Measurements from ENCODE around the gene TMEM88. TPM values are rescaled to one million over a fixed set of nuclear protein-coding genes. Genes with fewer than 3 reads are reported as not detected.

The TMEM88 gene
- total and polyA plus RNA-seq, 2 of the 8 experiments (the other 6 are each of a cell fraction or from before 2014, with no cell fraction given): 0.69 to 8.8 TPM

DNA sequence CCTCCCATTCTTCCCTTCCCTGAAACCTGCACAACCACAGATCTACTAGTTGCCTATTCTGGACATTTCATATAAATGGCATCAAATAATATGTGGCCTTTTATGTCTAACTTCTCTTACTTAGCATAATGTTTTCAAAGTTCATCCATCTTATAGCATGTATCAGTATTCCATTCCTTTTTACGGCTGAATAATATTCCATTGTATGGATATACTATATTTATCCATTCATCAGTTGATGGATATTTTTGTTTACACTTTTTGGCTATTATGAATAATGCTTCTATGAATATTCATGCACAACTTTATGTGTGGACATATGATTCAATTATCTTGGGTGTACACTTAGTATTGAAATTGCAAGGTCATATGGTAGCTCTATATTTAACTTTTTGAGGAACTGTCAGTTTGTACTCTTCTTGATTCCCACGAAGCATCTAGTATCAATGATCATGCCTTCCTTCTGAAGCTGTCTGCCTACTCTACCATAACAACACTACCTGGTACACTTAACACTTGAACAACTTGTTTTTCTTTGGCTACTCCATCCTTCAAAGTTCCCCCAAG is 21.0 kb downstream of the TMEM88 start:
- ChIA-PET CTCF (ENCODE audit: partially characterized antibody) (interaction anchor here (1.9 kb wide), 1 partner anchor 14 kb away, joined by 5 read pairs; no protein-coding TSS in a partner anchor), POLR2A (ENCODE audit: partially characterized antibody) (interaction anchor here (1.1 kb wide), 1 partner anchor 19 kb away, joined by 3 read pairs; the partner anchor contains the start of gene NAA38)
- H4K5ac ChIP-seq (ENCODE audit: insufficient read length, low read depth, low read length): no peak overlapping the region
- H3K27me3 ChIP-seq (replicated peaks in 1 of 4; ENCODE audit: control insufficient read depth in 3 of 4, extremely low read depth in 1 of 4, insufficient read depth in 3 of 4, low read length in 3 of 4): no peaks in the 10 kb centered on the region
- no peak for DNase-seq (ENCODE audit: low read depth in 1 of 2, low spot score in 2 of 2)
- no peaks in the 10 kb centered on the region for H3K9me3 ChIP-seq (ENCODE audit: insufficient read depth in 2 of 2, low read depth in 1 of 2, low read length in 1 of 2)
- H3K18ac ChIP-seq (ENCODE audit: extremely low read depth, low read length): no peak overlapping the region
- H3K79me2 ChIP-seq (ENCODE audit: control insufficient read depth in 1 of 2, insufficient read depth in 2 of 2, low read length in 2 of 2): no peaks in the 10 kb centered on the region
- no peak overlapping the region for H2BK20ac ChIP-seq (ENCODE audit: low read length)
- no peaks in the 10 kb centered on the region for H4K20me1 ChIP-seq (replicated peaks in 1 of 2; ENCODE audit: control insufficient read depth in 1 of 2, insufficient read depth in 2 of 2, low read length in 2 of 2)
- H3K23me2 ChIP-seq (ENCODE audit: low read depth, low read length): no peaks in the 10 kb centered on the region
- no peak overlapping the region for H3K14ac ChIP-seq (ENCODE audit: insufficient read length)
- H3K4me2 ChIP-seq (ENCODE audit: insufficient read depth in 1 of 2, low read depth in 2 of 2, low read length in 2 of 2): no peak overlapping the region
- H2AFZ ChIP-seq (ENCODE audit: low read length): no peak overlapping the region
- H3K4ac ChIP-seq (replicated peaks; ENCODE audit: insufficient read length, low read depth, low read length): no peak overlapping the region
- no peak for TF ChIP-seq ZNF274 (IDR thresholded peaks at IDR 0.05; ENCODE audit: borderline replicate concordance, extremely low read depth, low read length)
- no peak for TF ChIP-seq POU5F1 (IDR thresholded peaks at IDR 0.05; ENCODE audit: low read depth, low read length)
- no peak for TF ChIP-seq TAF7 (optimal IDR thresholded peaks at IDR 0.05; ENCODE audit: borderline replicate concordance, low read depth, low read length)
- no peak for TF ChIP-seq FOSL1 (IDR thresholded peaks at IDR 0.05; ENCODE audit: insufficient read depth, low read depth, low read length)
- TF ChIP-seq, protein P1, sequence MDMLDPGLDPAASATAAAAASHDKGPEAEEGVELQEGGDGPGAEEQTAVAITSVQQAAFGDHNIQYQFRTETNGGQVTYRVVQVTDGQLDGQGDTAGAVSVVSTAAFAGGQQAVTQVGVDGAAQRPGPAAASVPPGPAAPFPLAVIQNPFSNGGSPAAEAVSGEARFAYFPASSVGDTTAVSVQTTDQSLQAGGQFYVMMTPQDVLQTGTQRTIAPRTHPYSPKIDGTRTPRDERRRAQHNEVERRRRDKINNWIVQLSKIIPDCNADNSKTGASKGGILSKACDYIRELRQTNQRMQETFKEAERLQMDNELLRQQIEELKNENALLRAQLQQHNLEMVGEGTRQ (IDR thresholded peaks at IDR 0.05; ENCODE audit: low read length): no peak
- TF ChIP-seq NANOG (IDR thresholded peaks at IDR 0.05; ENCODE audit: insufficient read depth, low read depth, low read length, poor library complexity, severe bottlenecking): no peak
- TF ChIP-seq RBBP5 (IDR thresholded peaks at IDR 0.05; ENCODE audit: borderline replicate concordance, low read depth, low read length): no peak
- TF ChIP-seq HDAC6 (IDR thresholded peaks at IDR 0.05; ENCODE audit: low read depth, low read length): no peak
- TF ChIP-seq HDAC2 (IDR thresholded peaks at IDR 0.05; ENCODE audit: borderline replicate concordance in 1 of 2, low read depth in 2 of 2, low read length in 2 of 2): no peak
- no peak for TF ChIP-seq BCL11A (IDR thresholded peaks at IDR 0.05; ENCODE audit: low read depth in 2 of 2, low read length in 2 of 2)
- TF ChIP-seq JUND (IDR thresholded peaks at IDR 0.05; ENCODE audit: low read length): no peak
- no peak for TF ChIP-seq SUZ12 (IDR thresholded peaks at IDR 0.05; ENCODE audit: low read length)
- H3K23ac ChIP-seq (ENCODE audit: insufficient read length): no peak overlapping the region
- H4K91ac ChIP-seq (replicated peaks; ENCODE audit: insufficient read length, low read length): no peak overlapping the region
- no peak overlapping the region for H2BK12ac ChIP-seq (ENCODE audit: low read depth, low read length)
- no peaks in the 10 kb centered on the region for H3K4me1 ChIP-seq (replicated peaks in 1 of 4; ENCODE audit: control insufficient read depth in 3 of 4, insufficient read depth in 4 of 4, low read length in 3 of 4)
- H2BK15ac ChIP-seq (ENCODE audit: low read length): no peak overlapping the region
- no peak overlapping the region for H3K27ac ChIP-seq (ENCODE audit: low read depth, low read length)
- no peak overlapping the region for H2AK5ac ChIP-seq (ENCODE audit: low read depth, low read length)
- no peak for FAIRE-seq
- no peak overlapping the region for H3K56ac ChIP-seq (replicated peaks; ENCODE audit: insufficient read length, low read depth, low read length)
- H2BK5ac ChIP-seq (ENCODE audit: low read depth, low read length): no peak overlapping the region
- no peak overlapping the region for H3K9ac ChIP-seq (replicated peaks in 1 of 4; ENCODE audit: extremely low read depth in 1 of 4, low read depth in 3 of 4, low read length in 3 of 4)
- no peak overlapping the region for H3K4me3 ChIP-seq (ENCODE audit: extremely low read depth in 1 of 4, insufficient read depth in 2 of 4, low read depth in 3 of 4, low read length in 4 of 4)
- no peak overlapping the region for H4K8ac ChIP-seq (ENCODE audit: extremely low read depth, insufficient read depth, low read length)
- H3K36me3 ChIP-seq (ENCODE audit: control insufficient read depth in 2 of 4, insufficient read depth in 4 of 4, low read length in 3 of 4): peaks cover 3 to 10% (median 4%) of the 10 kb centered on the region in 4 experiments; a peak in 5 of 8 replicates
- no peak overlapping the region for H2BK120ac ChIP-seq (replicated peaks; ENCODE audit: low read depth, low read length)
- no peaks in the 10 kb centered on the region for H3K79me1 ChIP-seq (ENCODE audit: low read depth, low read length)
- WGBS, 2 experiments (ENCODE audit: extremely low coverage in 1 of 2, insufficient coverage in 1 of 2, insufficient read length in 1 of 2, insufficient replicate concordance in 2 of 2, low coverage in 1 of 2, low lambda C conversion rate in 2 of 2, missing lambda C conversion rate in 1 of 2): 86% methylated on average over 2 of the region's 2 CpGs; no CpG with 5 or more reads in 1 of the 2 experiments
